SK-N-SH (cell line): Measurements from ENCODE around the gene CATSPER4. TPM values are rescaled to one million over a fixed set of nuclear protein-coding genes. Genes with fewer than 3 reads are reported as not detected.

Source experiments
- CTCF ChIA-PET: fragments of 300-600, 350-600 bp; formaldehyde crosslinking; extraction: SDS; loops from one replicate; lab custom pipeline; 2021; lab: Yijun Ruan, JAX
- POLR2A ChIA-PET: fragments of 350-600 bp; sonication (Branson Sonifier 250); formaldehyde crosslinking; extraction: SDS; loops from one replicate; lab custom pipeline; 2020; ENCODE audit warnings: antibody characterized with exemption, inconsistent platforms; lab: Yijun Ruan, JAX
- DNase-seq: peaks from one replicate; pipeline ENCODE4 v3.0.0; 2012
- H2AFZ ChIP-seq: fragments of 200-600 bp; sonication (generic); 2 replicates; pipeline ENCODE4 v1.8.1; 2016; ENCODE audit warnings: antibody characterized with exemption, mild to moderate bottlenecking, low read depth
- H3F3A ChIP-seq: fragments of 200-600 bp; sonication (generic); replicated peaks from 2 replicates; pipeline ENCODE3; 2016; ENCODE audit warnings: antibody characterized with exemption, mild to moderate bottlenecking; ENCODE audit not compliant: insufficient read depth
- H3K27ac ChIP-seq, 2 experiments: fragments of 200-500 bp in 1 of 2; fragments of 200-600 bp in 1 of 2; sonication (Bioruptor generic) in 1 of 2; sonication (generic), shearing (Covaris generic) in 1 of 2; 2 replicates each; pipeline versions ENCODE4 v1.5.1 to v1.6.1; 2014 to 2016; ENCODE audit warnings: low read depth in 2 of 2, inconsistent platforms in 1 of 2, low read length in 1 of 2, mild to moderate bottlenecking in 1 of 2, mixed read lengths in 1 of 2
- H3K27me3 ChIP-seq: fragments of 200-600 bp; sonication (generic), shearing (Covaris generic); 2 replicates; pipeline ENCODE4 v1.6.1; 2016; ENCODE audit warnings: mixed run types; ENCODE audit not compliant: insufficient read depth
- H3K36me3 ChIP-seq, 2 experiments: fragments of 200-500 bp in 1 of 2; fragments of 200-600 bp in 1 of 2; sonication (Bioruptor generic) in 1 of 2; sonication (generic) in 1 of 2; replicated peaks in 1 of 2; 2 replicates each; pipeline versions ENCODE3 to v1.5.1; 2014 to 2016; ENCODE audit warnings: low read length in 1 of 2, mild to moderate bottlenecking in 1 of 2; ENCODE audit not compliant: insufficient read depth in 2 of 2, control insufficient read depth in 1 of 2
- H3K4me1 ChIP-seq, 2 experiments: fragments of 200-500 bp in 1 of 2; fragments of 200-600 bp in 1 of 2; sonication (Bioruptor generic) in 1 of 2; sonication (generic), shearing (Covaris generic) in 1 of 2; 2 replicates each; pipeline versions ENCODE4 v1.5.1 to v1.6.1; 2014 to 2016; ENCODE audit warnings: low read depth in 1 of 2, low read length in 1 of 2, mixed run types in 1 of 2; ENCODE audit not compliant: insufficient read depth in 2 of 2, control insufficient read depth in 1 of 2
- H3K4me2 ChIP-seq: fragments of 200-600 bp; sonication (generic), shearing (Covaris generic); 2 replicates; pipeline ENCODE4 v1.6.1; 2017; ENCODE audit warnings: mixed run types
- H3K4me3 ChIP-seq, 2 experiments: fragments of 200-500 bp in 1 of 2; fragments of 200-600 bp in 1 of 2; sonication (Bioruptor generic) in 1 of 2; sonication (generic), shearing (Covaris generic) in 1 of 2; 2 replicates each; pipeline versions ENCODE4 v1.5.1 to v1.8.1; 2014 to 2016; ENCODE audit warnings: low read depth in 2 of 2, inconsistent platforms in 1 of 2, low read length in 1 of 2, mild to moderate bottlenecking in 1 of 2, mixed read lengths in 1 of 2, moderate library complexity in 1 of 2
- H3K79me2 ChIP-seq: fragments of 200-600 bp; sonication (generic); 2 replicates; pipeline ENCODE4 v1.8.1; 2017; ENCODE audit warnings: mild to moderate bottlenecking; ENCODE audit not compliant: insufficient read depth
- H3K9ac ChIP-seq: fragments of 200-600 bp; sonication (generic); 2 replicates; pipeline ENCODE4 v1.6.1; 2017; ENCODE audit warnings: mixed run types
- H3K9me2 ChIP-seq: fragments of 200-600 bp; sonication (generic); 2 replicates; pipeline ENCODE4 v1.6.1; 2017; ENCODE audit warnings: mixed run types
- H3K9me3 ChIP-seq: fragments of 200-600 bp; sonication (generic); 2 replicates; pipeline ENCODE4 v1.6.1; 2017; ENCODE audit warnings: mixed run types, mild to moderate bottlenecking, moderate library complexity
- H4K20me1 ChIP-seq: fragments of 200-600 bp; sonication (generic); 2 replicates; pipeline ENCODE4 v1.6.1; 2017; ENCODE audit warnings: mild to moderate bottlenecking, mixed run types; ENCODE audit not compliant: insufficient read depth
- CHD2 ChIP-seq: fragments of 150-350 bp; IDR thresholded peaks from 2 replicates; pipeline ENCODE4 v1.6.1; 2018; ENCODE audit warnings: low read length; ENCODE audit not compliant: partially characterized antibody
- ELF1 ChIP-seq: IDR thresholded peaks from 2 replicates; pipeline ENCODE4 v1.4.0; 2012
- EZH2phosphoT487 ChIP-seq: fragments of 200-600 bp; sonication (generic); IDR thresholded peaks from 2 replicates; pipeline ENCODE4 v1.6.1; 2017; ENCODE audit warnings: low read depth, mixed run types, mild to moderate bottlenecking, antibody characterized with exemption, moderate library complexity, borderline replicate concordance
- FOXJ3 ChIP-seq: sonication (generic); formaldehyde crosslinking; IDR thresholded peaks from 2 replicates; pipeline ENCODE4 v1.5.1; 2020; ENCODE audit warnings: mild to moderate bottlenecking, missing genetic modification reagents
- FOXM1 ChIP-seq: IDR thresholded peaks from 2 replicates; pipeline ENCODE4 v1.4.0; 2012; ENCODE audit warnings: low read depth, mild to moderate bottlenecking
- GABPA ChIP-seq: IDR thresholded peaks from 2 replicates; pipeline ENCODE4 v1.4.0; 2012; ENCODE audit warnings: low read depth, mild to moderate bottlenecking
- GATA2 ChIP-seq: sonication (generic); formaldehyde crosslinking; IDR thresholded peaks from 2 replicates; pipeline ENCODE4 v1.5.0; 2020; ENCODE audit warnings: mild to moderate bottlenecking, missing genetic modification reagents
- MXI1 ChIP-seq: IDR thresholded peaks from 2 replicates; pipeline ENCODE4 v1.6.1; 2012; ENCODE audit warnings: mild to moderate bottlenecking, low read depth, low read length, improper control_type of control experiment
- NFIC ChIP-seq: IDR thresholded peaks from 2 replicates; pipeline ENCODE4 v1.4.0; 2012; ENCODE audit warnings: borderline replicate concordance
- PBX3 ChIP-seq: IDR thresholded peaks from 2 replicates; pipeline ENCODE4; 2012
- POLR2AphosphoS5 ChIP-seq: IDR thresholded peaks from 2 replicates; pipeline ENCODE4 v1.6.1; 2012; ENCODE audit warnings: low read depth, low read length
- TAF1 ChIP-seq: IDR thresholded peaks from 2 replicates; pipeline ENCODE4 v1.6.1; 2012; ENCODE audit warnings: low read depth, mild to moderate bottlenecking, low read length, moderate library complexity, borderline replicate concordance
- TCF12 ChIP-seq: IDR thresholded peaks from 2 replicates; pipeline ENCODE4 v1.4.0; 2012
- WGBS: methylation state at CpG from one replicate; pipeline ENCODE4 v1.1.6; 2017; ENCODE audit warnings: low lambda C conversion rate; 5-methylcytosine and 5-hydroxymethylcytosine counted together
- polyA plus RNA-seq, 3 experiments: library from polyadenylated mRNA; depleted of rRNA; stranded (reverse); fragments of >200 nt; gene quantifications; 2 replicates each; pipeline ENCODE4 v1.2.3, GENCODE V29; 2012
- TF ChIP-seq, protein P1 (sequence below): fragments of 200-600 bp; sonication (generic); IDR thresholded peaks from 2 replicates; pipeline ENCODE4 v1.6.1; 2017; ENCODE audit warnings: antibody characterized with exemption, mild to moderate bottlenecking, moderate library complexity
- TF ChIP-seq, protein P2 (sequence below): IDR thresholded peaks from 2 replicates; pipeline ENCODE4 v1.4.0; 2012; ENCODE audit warnings: low read depth
- TF ChIP-seq, protein P3 (sequence below): fragments of 150-350 bp; IDR thresholded peaks from 2 replicates; pipeline ENCODE4 v1.6.1; 2016; ENCODE audit warnings: mild to moderate bottlenecking, low read depth, low read length
- TF ChIP-seq, protein P4 (sequence below): IDR thresholded peaks from 2 replicates; pipeline ENCODE4 v1.4.0; 2012; ENCODE audit warnings: low read depth, borderline replicate concordance

CATSPER4 gene
- polyA plus RNA-seq, 1 of the 3 experiments (the other 2 are of a cell fraction): not detected

- no peak overlapping the region for H3K4me2 ChIP-seq
- no peaks in the 10 kb centered on the region for H3K36me3 ChIP-seq
- ChIA-PET CTCF (interaction anchor here (1.0 to 1.9 kb wide), 3 partner anchors 13 to 20 kb away, joined by 3 to 4 read pairs (median 4); partner anchors contain the start of gene ZNF593), POLR2A (no interaction called here)
- no peaks in the 10 kb centered on the region; the same call in 1 of the 2 replicates for H3K27me3 ChIP-seq
- no peaks in the 10 kb centered on the region for H4K20me1 ChIP-seq
- DNase-seq: no peak
- WGBS: 64% methylated on average over 5 of the region's 7 CpGs
- H2AFZ ChIP-seq: no peak overlapping the region
- H3F3A ChIP-seq: no peaks in the 10 kb centered on the region
- H3K79me2 ChIP-seq: no peaks in the 10 kb centered on the region
- H3K4me1 ChIP-seq: no peaks in the 10 kb centered on the region
- H3K4me3 ChIP-seq: no peak overlapping the region
- H3K27ac ChIP-seq: no peak overlapping the region
- H3K9me2 ChIP-seq: no peaks in the 10 kb centered on the region
- no peak for TF ChIP-seq FOXM1
- TF ChIP-seq, protein P1, sequence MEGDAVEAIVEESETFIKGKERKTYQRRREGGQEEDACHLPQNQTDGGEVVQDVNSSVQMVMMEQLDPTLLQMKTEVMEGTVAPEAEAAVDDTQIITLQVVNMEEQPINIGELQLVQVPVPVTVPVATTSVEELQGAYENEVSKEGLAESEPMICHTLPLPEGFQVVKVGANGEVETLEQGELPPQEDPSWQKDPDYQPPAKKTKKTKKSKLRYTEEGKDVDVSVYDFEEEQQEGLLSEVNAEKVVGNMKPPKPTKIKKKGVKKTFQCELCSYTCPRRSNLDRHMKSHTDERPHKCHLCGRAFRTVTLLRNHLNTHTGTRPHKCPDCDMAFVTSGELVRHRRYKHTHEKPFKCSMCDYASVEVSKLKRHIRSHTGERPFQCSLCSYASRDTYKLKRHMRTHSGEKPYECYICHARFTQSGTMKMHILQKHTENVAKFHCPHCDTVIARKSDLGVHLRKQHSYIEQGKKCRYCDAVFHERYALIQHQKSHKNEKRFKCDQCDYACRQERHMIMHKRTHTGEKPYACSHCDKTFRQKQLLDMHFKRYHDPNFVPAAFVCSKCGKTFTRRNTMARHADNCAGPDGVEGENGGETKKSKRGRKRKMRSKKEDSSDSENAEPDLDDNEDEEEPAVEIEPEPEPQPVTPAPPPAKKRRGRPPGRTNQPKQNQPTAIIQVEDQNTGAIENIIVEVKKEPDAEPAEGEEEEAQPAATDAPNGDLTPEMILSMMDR: peak; percentile 7; the same call in 1 of the 2 replicates
- TF ChIP-seq TCF12: no peak
- no peaks in the 10 kb centered on the region for H3K9me3 ChIP-seq
- H3K9ac ChIP-seq: no peak overlapping the region
Measured at GRCh38 chr1:26189751-26190275, 589 bp upstream of the CATSPER4 start.

DNA sequence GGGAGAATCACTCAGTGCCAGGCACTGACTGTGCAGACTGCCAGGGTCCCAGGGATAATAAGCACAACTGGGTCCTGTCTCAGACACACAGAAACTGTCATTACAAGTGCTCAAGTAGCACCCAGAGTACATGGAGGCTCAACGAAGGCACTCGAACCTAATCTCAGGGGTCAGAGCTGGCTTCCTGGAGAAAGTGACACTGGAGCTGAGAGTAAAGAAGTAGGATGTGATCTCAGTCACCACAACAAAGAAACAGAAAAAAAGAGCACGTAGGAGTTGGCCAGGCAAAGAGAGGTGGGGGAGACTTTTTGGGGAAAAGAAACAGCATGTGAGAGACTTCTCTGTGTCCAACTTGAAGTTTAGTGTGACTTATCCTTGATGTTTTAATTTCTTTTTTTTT lies 1.3 kb downstream of the CATSPER4 start:
- no peaks in the 10 kb centered on the region for H3K9me2 ChIP-seq
- 51% methylated on average over 3 of the region's 3 CpGs for WGBS
- H4K20me1 ChIP-seq: no peaks in the 10 kb centered on the region
- DNase-seq: no peak
- no peaks in the 10 kb centered on the region for H3F3A ChIP-seq
- no peaks in the 10 kb centered on the region for H3K9me3 ChIP-seq
- no peak overlapping the region for H2AFZ ChIP-seq
- H3K4me1 ChIP-seq: no peaks in the 10 kb centered on the region
- H3K79me2 ChIP-seq: no peaks in the 10 kb centered on the region
- no peak overlapping the region for H3K9ac ChIP-seq
- POLR2A ChIA-PET: no interaction called here
- H3K36me3 ChIP-seq: no peaks in the 10 kb centered on the region
- no peaks in the 10 kb centered on the region; the same call in 1 of the 2 replicates for H3K27me3 ChIP-seq
- CTCF ChIA-PET: no interaction called here
- no peak overlapping the region for H3K4me2 ChIP-seq
- no peak overlapping the region for H3K27ac ChIP-seq
- TF ChIP-seq PBX3: no peak
- TF ChIP-seq NFIC: no peak
- TF ChIP-seq, protein P2, sequence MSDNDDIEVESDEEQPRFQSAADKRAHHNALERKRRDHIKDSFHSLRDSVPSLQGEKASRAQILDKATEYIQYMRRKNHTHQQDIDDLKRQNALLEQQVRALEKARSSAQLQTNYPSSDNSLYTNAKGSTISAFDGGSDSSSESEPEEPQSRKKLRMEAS: no peak
- TF ChIP-seq GABPA: no peak
- no peak for TF ChIP-seq POLR2AphosphoS5
- TF ChIP-seq FOXJ3 (CRISPR knock-in tag): no peak
- no peak for TF ChIP-seq MXI1
- TF ChIP-seq ELF1: no peak
- no peak for TF ChIP-seq TAF1
- no peak for TF ChIP-seq EZH2phosphoT487
- TF ChIP-seq CHD2: no peak
- TF ChIP-seq, protein P3, sequence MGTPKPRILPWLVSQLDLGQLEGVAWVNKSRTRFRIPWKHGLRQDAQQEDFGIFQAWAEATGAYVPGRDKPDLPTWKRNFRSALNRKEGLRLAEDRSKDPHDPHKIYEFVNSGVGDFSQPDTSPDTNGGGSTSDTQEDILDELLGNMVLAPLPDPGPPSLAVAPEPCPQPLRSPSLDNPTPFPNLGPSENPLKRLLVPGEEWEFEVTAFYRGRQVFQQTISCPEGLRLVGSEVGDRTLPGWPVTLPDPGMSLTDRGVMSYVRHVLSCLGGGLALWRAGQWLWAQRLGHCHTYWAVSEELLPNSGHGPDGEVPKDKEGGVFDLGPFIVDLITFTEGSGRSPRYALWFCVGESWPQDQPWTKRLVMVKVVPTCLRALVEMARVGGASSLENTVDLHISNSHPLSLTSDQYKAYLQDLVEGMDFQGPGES: no peak
- TF ChIP-seq, protein P4, sequence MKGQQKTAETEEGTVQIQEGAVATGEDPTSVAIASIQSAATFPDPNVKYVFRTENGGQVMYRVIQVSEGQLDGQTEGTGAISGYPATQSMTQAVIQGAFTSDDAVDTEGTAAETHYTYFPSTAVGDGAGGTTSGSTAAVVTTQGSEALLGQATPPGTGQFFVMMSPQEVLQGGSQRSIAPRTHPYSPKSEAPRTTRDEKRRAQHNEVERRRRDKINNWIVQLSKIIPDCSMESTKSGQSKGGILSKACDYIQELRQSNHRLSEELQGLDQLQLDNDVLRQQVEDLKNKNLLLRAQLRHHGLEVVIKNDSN: no peak
- TF ChIP-seq GATA2 (CRISPR knock-in tag): no peak
- no peak overlapping the region for H3K4me3 ChIP-seq
